ENCODE results near the gene ABITRAM.
"Not testable (repeated sequence)": the region's sequence is repeated elsewhere in the genome, so short reads cannot be mapped to it uniquely, and the experiment has no call there.

The ABITRAM gene

DNA sequence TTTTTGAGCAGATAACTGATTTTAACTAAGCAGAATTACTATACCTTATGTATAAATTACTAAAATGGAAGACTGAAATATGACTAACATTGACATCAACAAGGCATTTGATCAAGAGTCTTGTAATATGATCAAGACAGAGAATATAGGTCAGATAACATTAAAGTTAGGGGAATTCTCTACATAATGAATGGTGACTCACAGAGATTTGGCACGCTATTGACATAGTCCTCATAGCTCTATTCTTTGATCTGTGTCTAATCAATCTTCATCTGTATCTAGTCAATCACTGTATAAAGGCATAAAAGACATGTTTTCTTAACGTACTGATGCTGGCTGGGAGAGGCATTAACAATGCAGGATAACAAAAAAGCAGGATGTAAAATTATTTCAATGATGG lies 17.4 kb downstream of the ABITRAM start:
- no peak for DNase-seq (ENCODE audit: low spot score)
- Mint-ChIP-seq H3K27me3 (ENCODE audit: low read depth) (no peaks in the 10 kb centered on the region), H3K4me1 (ENCODE audit: low read depth) (no peaks in the 10 kb centered on the region), H3K4me3 (no peak overlapping the region), H3K36me3 (ENCODE audit: low read depth) (no peaks in the 10 kb centered on the region), H3K27ac (no peak overlapping the region), H3K9me3 (no peaks in the 10 kb centered on the region)

DNA sequence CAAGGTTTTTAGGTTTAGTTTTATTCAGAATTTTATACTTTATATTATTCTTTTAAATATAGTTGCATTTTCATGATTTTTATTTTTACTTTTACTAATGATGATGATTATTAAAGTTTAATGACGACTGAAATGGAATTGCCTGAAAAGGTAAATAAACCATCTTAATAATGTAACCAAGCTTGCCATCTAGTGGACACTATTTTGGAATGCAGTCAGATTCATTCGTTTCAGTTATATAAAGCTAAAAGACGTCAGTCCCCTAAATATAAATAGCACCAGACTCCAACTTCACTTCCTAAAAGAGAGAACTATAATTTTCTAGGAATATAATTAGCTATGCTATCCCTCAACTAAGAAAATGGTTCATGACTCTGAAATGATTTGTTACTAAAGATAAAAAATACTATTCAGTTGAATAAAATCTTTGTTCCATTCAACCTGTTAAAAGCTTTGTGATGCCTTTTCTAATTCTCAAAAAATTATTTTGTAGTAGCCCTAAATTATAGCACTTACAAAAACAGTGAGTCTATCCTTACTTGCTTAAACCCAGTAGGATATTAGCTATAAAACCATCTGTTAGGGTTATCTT lies 19.9 kb downstream of the ABITRAM start:
- no peaks in the 10 kb centered on the region for H3K27me3 Mint-ChIP-seq (ENCODE audit: low read depth)
- no peak overlapping the region for H3K27ac Mint-ChIP-seq
- no peak for DNase-seq (ENCODE audit: low spot score)
- no peak overlapping the region for H3K4me3 Mint-ChIP-seq
- H3K4me1 Mint-ChIP-seq (ENCODE audit: low read depth), result no peaks in the 10 kb centered on the region
- H3K9me3 Mint-ChIP-seq, result no peaks in the 10 kb centered on the region
- H3K36me3 Mint-ChIP-seq (ENCODE audit: low read depth), result no peaks in the 10 kb centered on the region

DNA sequence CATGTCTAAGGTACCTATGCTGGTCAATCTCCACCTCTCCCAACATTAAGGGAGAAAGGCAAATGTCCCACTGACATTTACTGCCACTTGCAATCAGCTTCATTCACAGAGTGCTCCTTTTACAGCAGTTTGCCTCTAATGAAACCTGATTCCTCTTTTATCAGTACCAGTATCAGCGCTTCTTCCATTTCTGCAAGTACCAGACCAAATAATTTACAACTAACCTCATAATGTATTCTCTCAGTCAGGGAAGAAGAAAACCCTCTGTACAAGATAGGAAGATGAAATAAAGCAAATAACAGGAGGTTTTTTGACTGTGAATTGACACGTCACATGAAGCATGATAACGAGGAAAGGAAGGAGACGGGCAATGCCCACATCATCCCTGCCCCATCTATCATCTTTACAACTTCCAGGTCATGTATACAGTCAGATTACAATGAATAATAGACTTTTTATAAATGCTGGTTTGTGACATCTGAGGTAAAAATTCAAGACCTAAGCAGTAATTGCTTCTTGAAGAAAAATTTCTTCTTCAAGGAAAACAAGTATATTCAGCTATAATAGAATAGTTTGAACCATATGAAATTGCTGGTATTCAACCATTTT lies 21.9 kb downstream of the ABITRAM start:
- Mint-ChIP-seq H3K27me3 (ENCODE audit: low read depth) (no peaks in the 10 kb centered on the region), H3K36me3 (ENCODE audit: low read depth) (no peaks in the 10 kb centered on the region), H3K4me3 (no peak overlapping the region), H3K27ac (no peak overlapping the region), H3K9me3 (no peaks in the 10 kb centered on the region), H3K4me1 (ENCODE audit: low read depth) (no peaks in the 10 kb centered on the region)
- DNase-seq (ENCODE audit: low spot score), result no peak

DNA sequence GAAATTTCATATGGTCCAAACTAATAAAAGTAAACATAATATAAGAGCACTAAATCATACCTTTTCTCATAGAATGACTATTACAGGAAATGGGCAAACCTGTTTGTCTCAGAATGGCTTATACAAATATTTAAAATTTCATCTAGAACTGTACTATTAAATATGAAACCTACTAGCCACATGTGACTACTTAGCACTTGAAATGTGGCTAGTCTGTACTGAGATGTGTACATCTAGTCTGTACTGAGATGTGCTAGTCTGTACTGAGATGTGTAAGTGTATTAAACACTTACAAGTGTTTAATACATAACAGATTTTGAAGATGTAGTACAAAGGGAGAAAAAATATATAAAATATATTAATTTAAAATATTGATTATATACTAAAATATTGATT lies 22.4 kb downstream of the ABITRAM start:
- Mint-ChIP-seq H3K4me1 (ENCODE audit: low read depth) (no peaks in the 10 kb centered on the region), H3K36me3 (ENCODE audit: low read depth) (no peaks in the 10 kb centered on the region), H3K27ac (no peak overlapping the region), H3K4me3 (no peak overlapping the region), H3K9me3 (no peaks in the 10 kb centered on the region), H3K27me3 (ENCODE audit: low read depth) (no peaks in the 10 kb centered on the region)
- DNase-seq (ENCODE audit: low spot score), result no peak

DNA sequence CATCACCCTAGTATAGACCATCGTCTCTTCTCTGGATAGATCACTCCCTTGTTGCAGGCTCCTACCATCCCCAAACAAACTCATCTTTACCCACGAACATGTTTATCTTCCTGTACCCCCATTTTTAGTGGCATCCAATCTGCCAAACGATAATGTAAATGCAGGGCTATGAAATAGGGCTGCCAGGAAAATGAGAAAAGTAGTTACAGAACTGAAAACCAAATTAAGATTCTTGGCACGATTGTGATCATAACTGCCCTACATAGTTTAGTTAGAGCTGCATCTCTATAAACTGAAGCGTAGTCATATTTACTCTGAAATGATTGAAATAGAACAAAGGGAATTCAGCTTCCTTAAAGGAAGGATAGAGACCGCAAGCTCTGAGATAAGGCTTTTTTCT lies 26.1 kb downstream of the ABITRAM start:
- Mint-ChIP-seq H3K36me3 (ENCODE audit: low read depth) (no peaks in the 10 kb centered on the region), H3K27me3 (ENCODE audit: low read depth) (no peaks in the 10 kb centered on the region), H3K4me1 (ENCODE audit: low read depth) (no peaks in the 10 kb centered on the region), H3K9me3 (no peaks in the 10 kb centered on the region), H3K27ac (no peak overlapping the region), H3K4me3 (no peak overlapping the region)
- no peak for DNase-seq (ENCODE audit: low spot score)

DNA sequence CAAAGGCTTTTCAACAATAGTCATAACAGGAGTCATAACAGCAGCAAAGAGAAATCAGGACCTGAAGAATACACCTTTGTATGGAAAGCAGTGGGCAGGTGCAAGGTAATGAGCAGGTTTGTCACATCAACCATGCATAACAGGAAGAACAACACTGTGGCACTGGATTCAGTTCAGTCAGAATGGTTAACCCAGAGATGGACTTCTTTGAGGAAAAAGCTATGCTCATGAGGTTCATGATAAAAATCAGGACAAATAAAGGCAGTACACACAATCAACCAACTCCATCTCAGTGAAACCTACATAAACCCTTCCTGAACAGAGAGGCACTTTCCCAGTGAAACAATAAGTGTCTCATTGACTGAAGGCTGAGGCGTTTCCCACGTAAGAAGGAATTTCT lies 27.0 kb downstream of the ABITRAM start:
- Mint-ChIP-seq H3K4me3 (no peak overlapping the region), H3K9me3 (no peaks in the 10 kb centered on the region), H3K36me3 (ENCODE audit: low read depth) (no peaks in the 10 kb centered on the region), H3K27ac (no peak overlapping the region), H3K4me1 (ENCODE audit: low read depth) (no peaks in the 10 kb centered on the region), H3K27me3 (ENCODE audit: low read depth) (no peaks in the 10 kb centered on the region)
- DNase-seq (ENCODE audit: low spot score), result no peak

DNA sequence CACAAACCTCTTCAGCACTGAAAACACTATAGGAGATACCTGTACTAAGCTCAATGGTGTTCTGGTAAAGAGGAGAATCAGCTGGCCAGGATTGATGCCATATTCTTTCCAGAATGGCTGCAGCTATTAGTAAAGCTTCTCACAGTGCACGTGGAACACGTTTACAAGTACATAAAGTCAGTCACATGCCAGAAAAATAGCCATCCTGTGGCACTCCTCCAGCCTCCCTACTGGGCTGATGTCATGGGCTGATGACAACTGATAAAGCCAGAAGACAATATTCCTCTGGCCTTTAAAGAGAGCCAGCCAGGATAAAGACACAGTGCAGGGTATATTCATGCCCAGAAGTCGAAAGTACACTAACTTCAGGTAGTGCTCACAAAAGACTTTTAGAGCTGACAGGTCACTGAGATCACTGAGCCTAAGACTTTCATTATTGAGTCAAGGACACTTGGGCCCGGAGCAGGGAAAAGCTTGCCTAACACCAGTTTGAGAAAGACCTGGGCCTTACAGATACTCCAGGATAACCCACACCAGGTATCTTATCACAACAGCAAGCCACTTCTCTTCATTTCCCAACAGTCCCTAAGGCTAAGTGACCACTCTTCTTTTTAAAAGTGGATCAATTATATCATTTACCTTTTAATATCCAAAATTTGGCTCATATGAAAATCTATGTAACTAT lies 29.4 kb downstream of the ABITRAM start:
- H3K27ac Mint-ChIP-seq, result no peak overlapping the region
- no peaks in the 10 kb centered on the region for H3K36me3 Mint-ChIP-seq (ENCODE audit: low read depth)
- H3K4me1 Mint-ChIP-seq (ENCODE audit: low read depth), result no peaks in the 10 kb centered on the region
- DNase-seq (ENCODE audit: low spot score), result no peak
- H3K27me3 Mint-ChIP-seq (ENCODE audit: low read depth), result no peaks in the 10 kb centered on the region
- no peak overlapping the region for H3K4me3 Mint-ChIP-seq
- no peaks in the 10 kb centered on the region for H3K9me3 Mint-ChIP-seq

DNA sequence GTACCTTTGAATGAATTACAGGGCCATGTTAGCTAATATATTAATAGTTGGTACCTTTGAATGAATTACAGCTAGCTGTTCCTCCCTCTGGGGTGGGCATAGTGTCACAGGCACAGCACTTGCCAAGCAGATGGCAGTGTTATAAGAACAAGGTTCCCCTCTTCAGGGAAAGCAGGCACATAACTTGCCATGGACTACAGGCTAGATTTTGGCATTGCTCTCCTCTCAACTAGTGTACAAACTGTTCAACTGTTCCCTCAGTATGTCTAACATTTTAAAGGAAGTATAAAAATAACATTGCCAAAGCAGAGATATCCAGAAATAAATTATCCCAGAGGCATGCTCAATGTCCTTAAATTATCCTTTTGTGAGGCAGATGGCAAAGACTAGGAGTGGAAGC lies 33.7 kb downstream of the ABITRAM start:
- Mint-ChIP-seq H3K4me3 (no peak overlapping the region), H3K27ac (no peak overlapping the region), H3K27me3 (ENCODE audit: low read depth) (no peaks in the 10 kb centered on the region), H3K36me3 (ENCODE audit: low read depth) (peaks cover 11% of the 10 kb centered on the region), H3K9me3 (peaks cover 8% of the 10 kb centered on the region), H3K4me1 (ENCODE audit: low read depth) (no peaks in the 10 kb centered on the region)
- no peak for DNase-seq (ENCODE audit: low spot score)

DNA sequence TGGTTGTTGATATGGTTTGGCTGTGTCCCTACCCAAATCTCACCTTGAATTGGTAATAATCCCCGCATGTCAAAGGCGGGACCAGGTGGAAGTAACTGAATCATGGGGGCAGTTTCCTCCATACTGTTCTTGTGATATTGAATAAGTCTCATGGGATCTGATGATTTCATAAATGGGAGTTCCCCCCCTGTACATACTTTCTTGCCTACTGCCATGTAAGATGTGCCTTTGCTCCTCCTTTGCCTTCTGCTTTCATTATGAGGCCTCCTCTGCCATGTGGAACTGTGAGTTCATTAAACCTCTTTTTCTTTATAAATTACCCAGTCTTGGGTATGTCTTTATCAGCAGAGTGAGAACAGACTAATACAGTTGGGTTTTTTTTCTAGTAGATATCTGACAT lies 37.2 kb downstream of the ABITRAM start:
- H3K27ac Mint-ChIP-seq, result not testable (repeated sequence)

DNA sequence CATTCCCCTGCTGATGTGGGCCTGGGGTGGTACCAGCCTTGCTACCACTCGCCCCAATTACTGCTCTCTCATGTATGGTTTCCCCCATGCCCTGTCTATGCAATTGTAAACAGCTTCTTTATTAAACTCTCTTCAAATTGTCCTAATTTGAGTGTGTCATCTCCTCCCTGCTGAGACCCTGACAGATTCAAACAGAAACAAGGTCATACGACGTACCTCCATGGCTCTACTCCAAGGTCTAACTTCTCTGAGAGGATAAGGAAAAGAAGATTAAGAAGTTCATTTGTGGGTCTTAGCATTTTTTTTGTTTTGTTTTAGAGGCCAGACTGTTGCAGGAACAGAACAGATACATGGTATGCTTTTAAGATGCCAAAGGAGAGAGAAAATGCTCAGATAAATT lies 38.0 kb downstream of the ABITRAM start:
- Mint-ChIP-seq H3K4me3 (no peak overlapping the region), H3K27me3 (ENCODE audit: low read depth) (no peaks in the 10 kb centered on the region), H3K36me3 (ENCODE audit: low read depth) (peaks cover 12% of the 10 kb centered on the region), H3K9me3 (peaks cover 8% of the 10 kb centered on the region), H3K4me1 (ENCODE audit: low read depth) (no peaks in the 10 kb centered on the region), H3K27ac (no peak overlapping the region)
- no peak for DNase-seq (ENCODE audit: low spot score)

More for the DNA sequence above, 37.2 kb downstream of the ABITRAM start:
- H3K4me3 Mint-ChIP-seq; DNase-seq (ENCODE audit: low spot score); H3K27me3 Mint-ChIP-seq (ENCODE audit: low read depth); H3K4me1 Mint-ChIP-seq (ENCODE audit: low read depth); H3K9me3 Mint-ChIP-seq: not testable (repeated sequence)
- H3K36me3 Mint-ChIP-seq (ENCODE audit: low read depth), result peaks cover 12% of the 10 kb centered on the region

DNA sequence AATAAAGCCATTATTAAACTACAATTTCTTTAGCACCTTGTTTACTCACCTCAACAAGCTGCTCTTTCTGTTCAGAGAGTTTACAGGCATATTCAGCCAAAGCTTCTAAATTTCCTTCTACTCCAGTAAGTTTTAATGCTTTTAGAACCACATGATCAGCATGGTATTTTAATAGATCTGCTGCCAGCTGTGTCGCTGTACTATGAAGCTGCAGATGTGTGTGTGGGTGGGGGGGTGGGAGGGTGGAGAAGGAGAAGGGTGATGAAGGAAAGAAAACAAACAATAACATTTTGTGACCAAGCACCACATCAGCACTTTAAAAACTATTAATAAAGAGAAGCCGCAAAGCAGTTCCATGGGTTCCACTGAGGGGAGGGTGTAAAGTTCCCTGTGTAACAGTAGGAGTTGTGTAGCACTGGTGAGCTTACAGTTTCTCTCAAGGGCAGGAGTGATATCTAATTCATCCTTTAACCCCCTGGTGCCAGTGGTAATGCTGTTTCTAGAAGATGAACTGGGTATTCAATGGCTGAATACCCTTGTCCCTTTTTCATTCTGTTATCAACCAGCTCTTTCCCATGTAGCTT lies 38.5 kb downstream of the ABITRAM start:
- H3K4me1 Mint-ChIP-seq (ENCODE audit: low read depth), result no peaks in the 10 kb centered on the region
- DNase-seq (ENCODE audit: low spot score), result no peak
- no peak overlapping the region for H3K27ac Mint-ChIP-seq
- H3K4me3 Mint-ChIP-seq, result no peak overlapping the region
- peaks cover 12% of the 10 kb centered on the region for H3K36me3 Mint-ChIP-seq (ENCODE audit: low read depth)
- peaks cover 8% of the 10 kb centered on the region for H3K9me3 Mint-ChIP-seq
- H3K27me3 Mint-ChIP-seq (ENCODE audit: low read depth), result no peaks in the 10 kb centered on the region

DNA sequence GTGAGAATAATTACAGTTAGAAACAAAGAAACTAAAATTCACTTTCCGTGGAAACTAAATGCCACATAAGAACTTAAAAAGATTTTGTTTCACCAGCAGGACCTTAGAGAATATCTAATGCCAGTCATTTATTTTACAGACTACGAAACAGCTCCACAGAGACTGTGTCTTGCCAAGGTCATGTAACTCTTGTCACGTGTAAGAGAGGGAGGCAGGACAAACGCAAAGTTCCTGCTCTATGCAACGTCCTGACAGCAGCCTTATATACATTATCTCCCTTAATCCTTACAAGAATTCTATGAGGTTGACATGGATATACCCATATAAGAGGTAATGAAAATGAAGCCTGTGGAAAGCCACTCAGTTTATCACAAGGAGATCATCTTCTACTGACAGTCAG lies 39.7 kb downstream of the ABITRAM start:
- peaks cover 8% of the 10 kb centered on the region for H3K9me3 Mint-ChIP-seq
- H3K4me1 Mint-ChIP-seq (ENCODE audit: low read depth), result no peaks in the 10 kb centered on the region
- H3K27ac Mint-ChIP-seq, result no peak overlapping the region
- H3K4me3 Mint-ChIP-seq, result no peak overlapping the region
- H3K36me3 Mint-ChIP-seq (ENCODE audit: low read depth), result peaks cover 12% of the 10 kb centered on the region
- H3K27me3 Mint-ChIP-seq (ENCODE audit: low read depth), result no peaks in the 10 kb centered on the region
- DNase-seq (ENCODE audit: low spot score), result no peak

DNA sequence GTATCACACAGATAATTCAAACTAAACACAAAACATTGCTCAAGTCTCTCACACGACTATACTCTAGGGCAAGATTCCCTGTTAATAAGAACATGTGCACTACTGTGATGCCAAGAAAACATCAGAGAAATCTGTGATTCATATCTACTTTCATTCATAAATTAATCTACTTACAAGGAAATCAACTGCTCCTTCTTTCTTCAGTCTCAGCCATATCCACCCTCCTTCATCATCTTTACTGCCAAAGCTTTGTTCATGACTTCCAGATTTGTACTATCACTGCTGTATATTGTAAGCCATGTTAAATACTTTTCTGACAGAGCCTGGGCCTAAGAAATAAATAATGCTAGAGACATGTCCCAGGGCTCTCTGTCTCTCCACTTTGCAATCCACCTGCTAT lies 44.0 kb downstream of the ABITRAM start:
- Mint-ChIP-seq H3K9me3 (no peaks in the 10 kb centered on the region), H3K27me3 (ENCODE audit: low read depth) (no peaks in the 10 kb centered on the region), H3K4me1 (ENCODE audit: low read depth) (no peaks in the 10 kb centered on the region), H3K27ac (no peak overlapping the region), H3K4me3 (no peak overlapping the region), H3K36me3 (ENCODE audit: low read depth) (peaks cover 1% of the 10 kb centered on the region)
- DNase-seq (ENCODE audit: low spot score), result no peak

DNA sequence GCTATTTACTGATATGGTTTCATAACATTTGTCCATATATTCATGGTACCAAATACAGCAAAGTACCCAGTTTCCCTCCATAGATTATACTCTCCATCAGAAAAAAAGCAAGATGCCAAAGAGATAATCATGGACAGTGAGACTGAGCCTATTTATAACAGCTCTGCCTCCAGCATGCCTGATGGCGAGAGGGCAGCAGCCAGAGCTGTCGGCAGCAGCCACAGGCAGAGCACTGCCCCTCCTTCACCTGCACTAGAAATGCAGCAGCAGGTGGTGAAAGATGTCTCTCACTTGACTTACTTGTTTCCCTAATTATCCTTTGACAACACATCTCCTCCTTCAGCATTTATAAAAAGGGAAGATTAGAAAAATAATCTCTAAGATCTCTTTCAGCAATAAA lies 46.7 kb downstream of the ABITRAM start:
- H3K4me1 Mint-ChIP-seq (ENCODE audit: low read depth), result no peaks in the 10 kb centered on the region
- H3K27me3 Mint-ChIP-seq (ENCODE audit: low read depth), result no peaks in the 10 kb centered on the region
- no peaks in the 10 kb centered on the region for H3K9me3 Mint-ChIP-seq
- H3K36me3 Mint-ChIP-seq (ENCODE audit: low read depth), result peaks cover under 1% of the 10 kb centered on the region
- H3K27ac Mint-ChIP-seq, result no peak overlapping the region
- DNase-seq (ENCODE audit: low spot score), result no peak
- H3K4me3 Mint-ChIP-seq, result no peak overlapping the region
